NCI-H2227 (cell line): Measurements from ENCODE around the gene SLC4A9.
"Not testable (repeated sequence)": the region's sequence is repeated elsewhere in the genome, so short reads cannot be mapped to it uniquely, and the experiment has no call there.

Experiments used
- DNase-seq: peaks from one replicate; lab custom pipeline; 2025; ENCODE audit not compliant: unreplicated experiment; lab: John Stamatoyannopoulos, UW

The SLC4A9 gene

GRCh38 chr5:140337880-140338279 lies 22.1 kb upstream of the SLC4A9 start:
- no peak for DNase-seq

GRCh38 chr5:140338336-140338735 lies 21.7 kb upstream of the SLC4A9 start:
- no peak for DNase-seq

- no peak for DNase-seq
Observed at GRCh38 chr5:140338908-140339307, 21.1 kb upstream of the SLC4A9 start.

- DNase-seq = no peak
Observed at GRCh38 chr5:140339636-140340035, 20.4 kb upstream of the SLC4A9 start.

GRCh38 chr5:140340605-140341121 lies 19.3 kb upstream of the SLC4A9 start:
- no peak for DNase-seq

- DNase-seq = no peak
Observed at GRCh38 chr5:140341591-140341990, 18.4 kb upstream of the SLC4A9 start.

GRCh38 chr5:140342287-140342686 lies 17.7 kb upstream of the SLC4A9 start:
- no peak for DNase-seq

- DNase-seq = no peak
Observed at GRCh38 chr5:140342896-140343295, 17.1 kb upstream of the SLC4A9 start.

- DNase-seq = not testable (repeated sequence)
Observed at GRCh38 chr5:140343849-140344248, 16.1 kb upstream of the SLC4A9 start.

GRCh38 chr5:140344683-140345423 lies 15.1 kb upstream of the SLC4A9 start:
- DNase-seq = no peak

- DNase-seq = peak; percentile 34
Observed at GRCh38 chr5:140345919-140346347, 14.1 kb upstream of the SLC4A9 start.

- peak; percentile 73 for DNase-seq
Observed at GRCh38 chr5:140346348-140347221, 13.4 kb upstream of the SLC4A9 start, which contains the start of gene HBEGF. Gene HBEGF, minus strand, starts transcription at chr5:140346603. Its CDS starts 275 bp downstream, at chr5:140346328.

GRCh38 chr5:140347360-140347759 lies 12.6 kb upstream of the SLC4A9 start:
- no peak for DNase-seq

- no peak for DNase-seq
Observed at GRCh38 chr5:140348104-140348503, 11.9 kb upstream of the SLC4A9 start.

GRCh38 chr5:140349244-140349643 lies 10.8 kb upstream of the SLC4A9 start:
- DNase-seq = no peak

GRCh38 chr5:140351609-140352334 lies 8.2 kb upstream of the SLC4A9 start:
- DNase-seq = peak; percentile 62

GRCh38 chr5:140355546-140355945 lies 4.4 kb upstream of the SLC4A9 start:
- DNase-seq = no peak

- no peak for DNase-seq
Observed at GRCh38 chr5:140356853-140357725, 2.9 kb upstream of the SLC4A9 start.

- peak; percentile 86 for DNase-seq
Observed at GRCh38 chr5:140357726-140358093, 2.3 kb upstream of the SLC4A9 start.

- peak; percentile 5 for DNase-seq
Observed at GRCh38 chr5:140358738-140359310, 1.2 kb upstream of the SLC4A9 start.
